Coronary artery (tissue), 2 donors: Measurements from ENCODE around the gene MYO1D.

ENCODE experiments used
- DNase-seq: peaks from one replicate; pipeline ENCODE4 v3.0.0-alpha.2; 2017; ENCODE audit warnings: low spot score
- H3K27ac ChIP-seq, 2 donors: fragments of 200-600 bp; sonication (generic); one replicate each; pipeline ENCODE4 v1.5.1; 2016 to 2019
- H3K4me3 ChIP-seq: fragments of 200-600 bp; sonication (generic); 2 replicates; pipeline ENCODE4 v1.5.1; 2016; ENCODE audit warnings: mild to moderate bottlenecking, moderate library complexity
- TF ChIP-seq, protein P1 (sequence below): fragments of 200-600 bp; sonication (generic); IDR thresholded peaks from one replicate; pipeline ENCODE4 v1.5.1; 2019; ENCODE audit warnings: antibody characterized with exemption

The MYO1D gene

DNA sequence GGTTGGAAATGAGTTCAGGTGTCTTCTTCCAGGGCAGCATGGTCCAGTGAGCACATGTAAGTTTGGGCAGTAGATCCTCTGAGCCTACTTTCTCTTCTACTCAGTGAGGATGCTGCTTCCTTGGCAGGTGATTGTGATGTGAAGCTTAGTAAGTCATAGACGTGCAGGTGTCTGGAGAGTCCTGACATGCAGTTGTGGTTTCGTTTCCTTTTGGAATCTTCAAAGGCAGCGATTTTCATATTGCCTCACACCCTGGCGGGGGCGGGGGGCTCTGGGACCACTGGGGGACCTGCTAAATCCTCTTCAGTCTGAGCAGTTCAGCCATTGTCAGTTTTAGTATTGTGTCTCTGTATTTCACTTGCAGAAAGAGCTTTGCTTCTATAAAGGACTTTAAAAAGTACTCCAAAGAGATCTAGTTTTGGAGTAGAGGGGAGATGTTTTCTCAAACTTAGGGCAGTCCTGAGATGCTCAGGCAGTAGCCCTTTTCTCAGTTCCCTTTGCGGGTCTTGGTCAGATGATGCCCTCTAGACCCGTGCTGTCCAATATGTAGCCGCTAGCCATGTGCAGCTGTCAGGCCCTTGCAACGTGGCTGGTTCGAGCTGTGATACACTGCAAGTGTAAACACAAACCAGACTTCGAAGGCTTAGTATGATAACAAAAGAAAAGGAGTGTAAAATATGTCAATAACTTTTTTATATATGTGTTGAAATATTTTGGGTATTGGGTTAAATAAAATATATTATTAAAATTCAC, 394.2 kb downstream of the MYO1D start:
- no peak for DNase-seq
- H3K4me3 ChIP-seq: no peak overlapping the region
- TF ChIP-seq, protein P1, sequence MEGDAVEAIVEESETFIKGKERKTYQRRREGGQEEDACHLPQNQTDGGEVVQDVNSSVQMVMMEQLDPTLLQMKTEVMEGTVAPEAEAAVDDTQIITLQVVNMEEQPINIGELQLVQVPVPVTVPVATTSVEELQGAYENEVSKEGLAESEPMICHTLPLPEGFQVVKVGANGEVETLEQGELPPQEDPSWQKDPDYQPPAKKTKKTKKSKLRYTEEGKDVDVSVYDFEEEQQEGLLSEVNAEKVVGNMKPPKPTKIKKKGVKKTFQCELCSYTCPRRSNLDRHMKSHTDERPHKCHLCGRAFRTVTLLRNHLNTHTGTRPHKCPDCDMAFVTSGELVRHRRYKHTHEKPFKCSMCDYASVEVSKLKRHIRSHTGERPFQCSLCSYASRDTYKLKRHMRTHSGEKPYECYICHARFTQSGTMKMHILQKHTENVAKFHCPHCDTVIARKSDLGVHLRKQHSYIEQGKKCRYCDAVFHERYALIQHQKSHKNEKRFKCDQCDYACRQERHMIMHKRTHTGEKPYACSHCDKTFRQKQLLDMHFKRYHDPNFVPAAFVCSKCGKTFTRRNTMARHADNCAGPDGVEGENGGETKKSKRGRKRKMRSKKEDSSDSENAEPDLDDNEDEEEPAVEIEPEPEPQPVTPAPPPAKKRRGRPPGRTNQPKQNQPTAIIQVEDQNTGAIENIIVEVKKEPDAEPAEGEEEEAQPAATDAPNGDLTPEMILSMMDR: no peak
- H3K27ac ChIP-seq: no peak overlapping the region

DNA sequence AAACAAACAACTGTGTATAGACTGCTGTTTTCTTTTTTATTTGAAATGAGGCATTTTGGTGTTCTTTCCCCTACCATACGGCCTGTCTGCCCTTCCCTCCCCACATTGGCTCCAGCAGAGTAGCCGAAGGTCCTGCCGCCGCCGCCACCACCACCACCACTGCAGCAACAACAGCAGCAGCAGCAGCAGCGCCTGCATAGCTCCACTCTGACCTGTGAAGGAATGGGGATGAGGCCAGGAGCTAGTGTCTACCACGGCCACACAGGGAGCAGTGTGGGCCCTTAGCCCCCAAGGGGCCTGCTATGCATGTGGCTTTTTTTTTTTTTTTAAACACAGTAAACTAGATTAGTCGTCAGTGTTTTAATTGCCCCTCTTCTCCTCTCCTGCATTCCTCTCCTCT, 395.7 kb downstream of the MYO1D start:
- Histone ChIP-seq H3K4me3 (no peak overlapping the region), H3K27ac (no peak overlapping the region)
- TF ChIP-seq, protein P1: no peak
- no peak for DNase-seq

DNA sequence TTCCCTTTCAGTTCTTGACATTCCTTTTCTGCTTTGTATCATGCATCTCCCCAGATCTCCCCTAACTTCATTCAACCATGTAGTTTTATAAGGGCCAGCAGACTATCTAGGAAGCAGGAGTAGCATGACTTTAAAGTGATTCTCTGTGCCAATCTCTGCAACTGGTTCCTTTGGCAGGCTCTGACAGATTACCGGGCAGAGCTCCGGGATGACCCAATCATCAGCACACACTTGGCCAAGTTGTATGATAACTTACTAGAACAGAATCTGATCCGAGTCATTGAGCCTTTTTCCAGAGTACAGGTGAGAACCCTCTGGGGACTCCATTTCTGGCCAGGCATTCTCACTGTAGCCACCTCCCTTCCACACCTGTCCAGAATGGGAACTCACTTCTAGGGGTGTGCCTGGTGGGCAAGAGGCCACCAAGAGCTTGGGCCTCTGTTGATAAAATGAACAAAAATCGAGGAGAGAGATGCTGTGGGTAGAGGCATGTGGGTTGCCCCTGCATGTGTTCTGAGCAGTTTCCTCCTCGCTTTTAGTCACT, 397.8 kb downstream of the MYO1D start:
- TF ChIP-seq, protein P1: no peak
- H3K27ac ChIP-seq: no peak overlapping the region
- no peak for DNase-seq
- no peak overlapping the region for H3K4me3 ChIP-seq

DNA sequence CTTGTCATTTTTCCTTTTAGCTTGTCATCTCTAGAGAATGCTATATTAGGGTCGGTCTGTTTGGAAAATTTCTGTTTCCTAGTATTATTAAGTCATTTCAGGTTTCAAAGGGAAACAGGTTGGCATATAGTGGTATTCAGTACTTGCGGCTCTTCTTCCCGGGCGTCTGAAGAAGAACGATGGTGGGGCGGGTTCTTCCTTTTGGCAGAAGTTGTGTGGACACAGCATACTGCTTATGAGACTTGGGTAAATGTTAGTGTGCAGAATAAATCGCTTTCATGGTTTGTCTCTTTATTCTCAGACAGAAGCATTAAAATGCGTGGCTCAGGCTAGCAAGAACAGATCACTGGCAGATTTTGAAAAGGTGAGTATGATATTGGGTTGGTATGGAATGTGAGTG, 399.7 kb downstream of the MYO1D start:
- DNase-seq: no peak
- TF ChIP-seq, protein P1: no peak
- Histone ChIP-seq H3K4me3 (no peak overlapping the region), H3K27ac (no peak overlapping the region)

DNA sequence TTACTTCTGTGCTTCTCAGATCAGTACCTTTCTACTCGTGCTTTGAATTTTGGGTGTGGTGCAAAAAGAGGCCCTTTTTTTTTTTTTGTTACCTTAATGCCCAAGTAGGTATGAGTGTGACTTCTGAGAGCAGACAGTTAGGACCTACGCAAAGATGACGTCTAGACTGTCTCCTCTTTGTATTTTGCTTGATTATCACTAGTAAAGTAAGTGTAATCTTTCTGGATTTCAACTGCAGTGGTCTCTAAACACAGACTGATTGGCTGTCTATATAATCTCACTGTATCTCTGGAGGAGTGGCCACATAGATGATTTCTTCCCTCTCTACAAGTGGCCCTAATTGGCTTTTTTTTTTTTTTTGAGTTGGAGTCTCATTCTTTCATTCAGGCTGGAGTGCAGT, 401.7 kb downstream of the MYO1D start:
- DNase-seq: no peak
- TF ChIP-seq, protein P1: no peak
- H3K27ac ChIP-seq: no peak overlapping the region
- no peak overlapping the region for H3K4me3 ChIP-seq

DNA sequence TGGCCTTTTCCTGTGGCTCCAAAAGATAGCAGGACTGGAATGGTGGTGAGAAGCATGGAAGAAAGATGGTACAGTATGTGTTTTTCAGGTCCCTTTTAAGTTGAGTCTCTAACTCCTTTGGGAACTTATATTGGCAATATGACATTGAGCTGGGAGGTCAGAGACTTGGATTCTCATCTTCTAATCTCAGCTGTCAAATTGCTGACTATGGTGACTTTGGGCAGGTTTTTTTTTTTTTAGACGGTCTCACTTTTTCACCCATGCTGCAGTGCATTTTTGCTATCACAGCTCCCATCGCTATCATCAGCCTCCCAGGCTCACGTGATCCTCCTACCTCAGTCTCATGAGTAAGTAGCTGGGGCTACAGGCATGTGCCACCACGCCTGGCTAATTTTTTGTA, 405.3 kb downstream of the MYO1D start:
- TF ChIP-seq, protein P1: no peak
- H3K27ac ChIP-seq: no peak overlapping the region
- no peak for DNase-seq
- H3K4me3 ChIP-seq: no peak overlapping the region
